Esophagus (tissue), 2 donors: ENCODE results near the gene AOAH. TPM values are rescaled to one million over a fixed set of nuclear protein-coding genes. Genes with fewer than 3 reads are reported as not detected.
"Not testable (repeated sequence)": the region's sequence is repeated elsewhere in the genome, so short reads cannot be mapped to it uniquely, and the experiment has no call there.

Experiments
- H3K27ac ChIP-seq, 2 donors: one replicate each; pipeline ENCODE4 v1.5.1; 2013; ENCODE audit warnings: low read depth in 2 of 2, mild to moderate bottlenecking in 2 of 2, inconsistent platforms in 1 of 2, low read length in 1 of 2, moderate library complexity in 1 of 2
- H3K27me3 ChIP-seq, 2 donors: one replicate each; pipeline ENCODE4 v1.6.1; 2013; ENCODE audit warnings: low read length in 2 of 2, control low read depth in 1 of 2, mild to moderate bottlenecking in 1 of 2; ENCODE audit not compliant: insufficient read depth in 2 of 2, control insufficient read depth in 1 of 2
- H3K36me3 ChIP-seq, 2 donors: one replicate each; pipeline ENCODE4 v1.6.1; 2013; ENCODE audit warnings: low read length in 1 of 2; ENCODE audit not compliant: control insufficient read depth in 2 of 2, insufficient read depth in 2 of 2
- H3K4me1 ChIP-seq, 2 donors: one replicate each; pipeline ENCODE4 v1.6.1; 2013; ENCODE audit warnings: low read length in 1 of 2; ENCODE audit not compliant: control insufficient read depth in 2 of 2, insufficient read depth in 2 of 2
- H3K4me3 ChIP-seq, 2 donors: one replicate each; pipeline ENCODE4 v1.5.1; 2013; ENCODE audit warnings: low read length in 2 of 2, mild to moderate bottlenecking in 2 of 2, low read depth in 1 of 2, moderate library complexity in 1 of 2
- H3K9me3 ChIP-seq, 2 donors: one replicate each; pipeline ENCODE4 v1.6.1; 2013; ENCODE audit warnings: mild to moderate bottlenecking in 2 of 2, low read depth in 1 of 2, low read length in 1 of 2, moderate library complexity in 1 of 2; ENCODE audit not compliant: control insufficient read depth in 2 of 2, insufficient read depth in 1 of 2
- WGBS, 2 donors: extraction: QIAGEN DNeasy Blood & Tissue Kit; methylation state at CpG; one replicate each; pipeline ENCODE4 v1.1.7; 2013; 5-methylcytosine and 5-hydroxymethylcytosine counted together
- polyA plus RNA-seq, 2 donors: library from polyadenylated mRNA; stranded (reverse); fragments of 200-250 nt; gene quantifications; one replicate each; pipeline ENCODE4 v1.2.3, GENCODE V29; 2013
- donor health status: healthy with polysubstance abuse.
- donor health status: Bipolar disorder and iron deficiency.

The AOAH gene
- polyA plus RNA-seq, 2 donors, result 0.71 to 1.7 TPM

DNA sequence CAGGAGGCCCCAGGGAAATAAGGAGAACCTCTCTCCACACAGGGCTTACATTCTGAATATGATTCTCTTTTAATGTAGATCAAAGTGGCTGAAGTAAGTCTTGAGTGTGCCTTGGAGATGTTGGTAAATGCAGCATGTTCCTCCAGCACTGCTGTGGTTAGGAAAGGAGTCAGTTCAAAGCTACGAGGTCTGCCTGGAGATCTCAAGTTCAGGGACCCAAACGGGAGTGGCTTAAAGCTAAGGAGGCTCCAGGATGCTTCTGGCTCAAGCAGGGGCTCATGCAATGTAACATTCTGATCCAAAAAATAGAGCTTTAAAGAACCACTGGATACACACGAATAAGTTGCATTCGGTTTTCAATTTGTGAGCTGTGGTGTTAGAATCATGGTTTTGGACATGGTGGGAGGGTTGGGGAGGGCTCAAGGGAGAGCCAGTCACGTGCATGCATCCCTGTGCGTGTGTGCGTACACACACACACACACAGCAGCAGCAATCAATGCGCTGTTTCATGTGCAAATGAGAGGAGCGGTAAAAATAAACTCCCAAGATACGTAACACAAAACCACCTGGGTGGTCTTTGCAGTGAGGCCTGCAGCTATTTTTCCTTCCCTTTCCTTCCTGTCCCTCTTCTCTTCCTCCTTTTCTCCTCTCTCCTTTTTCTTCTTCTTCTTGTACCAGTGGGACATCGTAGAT, 70.5 kb downstream of the AOAH start:
- 72 to 86% methylated on average over 11 of the region's 11 CpGs for WGBS, 2 donors
- Histone ChIP-seq H3K36me3 (no peaks in the 10 kb centered on the region), H3K27ac (no peak overlapping the region), H3K27me3 (no peaks in the 10 kb centered on the region), H3K9me3 (no peaks in the 10 kb centered on the region), H3K4me1 (no peaks in the 10 kb centered on the region), H3K4me3 (no peak overlapping the region)

DNA sequence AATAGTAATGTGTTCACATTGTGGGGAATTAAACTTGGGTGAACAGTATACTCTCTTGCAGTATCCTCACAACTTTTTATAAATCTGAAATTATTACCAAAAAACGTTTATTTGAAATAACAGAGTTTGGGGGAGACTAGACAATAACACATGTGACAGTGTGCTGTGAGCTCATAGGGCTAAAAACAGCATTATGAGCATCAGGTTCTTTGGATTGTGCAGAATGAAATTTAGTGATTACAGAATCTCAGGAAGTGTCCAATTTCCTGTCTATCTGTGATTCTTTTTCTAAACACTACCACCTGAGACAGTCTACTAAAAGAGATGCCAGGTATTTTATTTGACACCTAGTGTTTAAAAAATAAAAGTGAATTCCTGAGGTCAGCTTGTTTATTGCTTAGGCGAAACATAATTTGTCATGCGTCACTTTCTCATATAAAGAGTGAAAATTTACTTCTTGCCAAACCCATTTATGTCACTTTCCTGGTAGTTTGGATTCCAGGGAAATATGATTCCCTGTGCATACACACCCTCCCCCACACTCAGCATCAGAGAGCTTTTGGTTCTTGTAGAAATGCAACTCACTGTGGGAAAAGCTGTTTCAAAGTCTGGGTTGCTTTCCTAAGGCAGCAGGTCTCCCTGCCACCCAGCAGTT, 71.2 kb downstream of the AOAH start:
- WGBS, 2 donors, result 52 to 60% methylated on average over 3 of the region's 3 CpGs
- Histone ChIP-seq H3K27ac (no peak overlapping the region), H3K9me3 (no peaks in the 10 kb centered on the region), H3K4me1 (no peaks in the 10 kb centered on the region), H3K4me3 (no peak overlapping the region), H3K27me3 (no peaks in the 10 kb centered on the region), H3K36me3 (no peaks in the 10 kb centered on the region)

DNA sequence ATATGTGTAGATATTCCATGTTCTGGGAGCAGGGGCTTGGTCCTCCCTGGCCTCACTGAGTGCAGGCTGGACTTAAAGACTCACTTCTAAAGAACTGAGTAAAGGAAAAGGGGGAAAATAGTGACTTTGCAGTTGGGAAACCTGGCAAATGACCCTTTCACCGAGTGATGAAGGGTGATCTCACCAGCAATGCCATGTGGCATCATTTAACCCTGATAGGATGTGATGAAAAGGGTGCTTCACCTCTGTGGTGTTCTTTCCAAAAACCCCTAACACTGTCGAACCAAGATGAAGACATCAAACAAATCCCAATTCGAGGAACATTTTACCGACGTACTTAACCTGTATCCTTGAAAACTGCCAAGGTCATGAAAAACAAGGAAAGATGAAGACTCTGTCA, 71.9 kb downstream of the AOAH start:
- H3K4me1 ChIP-seq, result no peaks in the 10 kb centered on the region
- WGBS, 2 donors, result 83 to 87% methylated on average over 5 of the region's 5 CpGs
- H3K9me3 ChIP-seq, result no peaks in the 10 kb centered on the region
- H3K27me3 ChIP-seq, result no peaks in the 10 kb centered on the region
- H3K4me3 ChIP-seq, result no peak overlapping the region
- no peaks in the 10 kb centered on the region for H3K36me3 ChIP-seq
- H3K27ac ChIP-seq, result no peak overlapping the region

DNA sequence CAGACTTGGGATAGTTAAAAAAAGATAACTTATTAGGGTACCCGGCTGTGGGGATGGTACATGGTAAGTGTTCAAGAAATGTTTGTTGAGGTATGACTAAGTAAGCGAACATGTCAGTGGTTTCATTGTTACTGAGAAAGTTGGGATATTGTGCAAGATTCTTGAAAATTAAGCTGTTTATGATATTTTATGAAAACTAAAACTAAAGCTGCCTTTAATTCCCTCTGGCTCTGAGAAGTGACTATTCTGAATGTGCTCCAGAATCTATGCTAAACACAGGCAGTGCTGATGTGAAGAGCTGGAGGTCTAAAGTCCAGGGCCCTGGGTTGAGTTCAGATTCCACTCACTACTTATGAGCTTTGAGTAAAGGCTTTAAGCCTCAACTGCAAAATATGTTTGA, 72.9 kb downstream of the AOAH start:
- no peak overlapping the region for H3K27ac ChIP-seq
- no peaks in the 10 kb centered on the region for H3K4me1 ChIP-seq
- no peaks in the 10 kb centered on the region for H3K27me3 ChIP-seq
- H3K9me3 ChIP-seq, result no peaks in the 10 kb centered on the region
- H3K4me3 ChIP-seq, result no peak overlapping the region
- 54 to 71% methylated on average over 2 of the region's 2 CpGs for WGBS, 2 donors
- no peaks in the 10 kb centered on the region for H3K36me3 ChIP-seq

DNA sequence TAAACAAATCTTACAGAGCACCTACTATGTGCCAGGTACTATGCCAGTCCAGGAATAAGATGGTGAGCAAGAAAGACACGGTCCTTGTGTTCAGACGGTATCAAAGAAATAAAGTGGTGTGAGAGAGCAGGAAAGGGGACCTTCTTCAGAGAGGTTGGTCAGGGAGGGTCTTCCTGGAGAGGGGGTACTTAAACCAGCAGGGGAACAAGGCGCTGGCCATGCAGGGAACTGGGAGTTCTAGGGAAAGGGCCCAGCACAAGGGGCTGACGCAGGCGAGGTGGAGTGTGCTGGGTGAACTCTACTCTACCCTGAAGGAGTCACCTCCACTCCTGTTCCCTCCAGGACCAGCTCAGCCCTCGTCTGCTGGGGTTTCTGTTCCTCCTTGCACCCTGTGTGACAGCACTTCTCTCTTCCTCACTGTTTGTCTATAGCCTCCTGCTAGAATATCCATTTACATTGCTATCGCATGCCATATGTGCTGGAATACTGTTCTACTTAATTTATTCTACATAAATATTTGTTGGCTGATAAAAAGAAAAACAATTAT, 73.5 kb downstream of the AOAH start:
- H3K4me3 ChIP-seq, result no peak overlapping the region
- H3K4me1 ChIP-seq, result no peaks in the 10 kb centered on the region
- H3K27me3 ChIP-seq, result no peaks in the 10 kb centered on the region
- 78 to 83% methylated on average over 7 of the region's 7 CpGs for WGBS, 2 donors
- H3K9me3 ChIP-seq, result no peaks in the 10 kb centered on the region
- H3K27ac ChIP-seq, result no peak overlapping the region
- no peaks in the 10 kb centered on the region for H3K36me3 ChIP-seq

DNA sequence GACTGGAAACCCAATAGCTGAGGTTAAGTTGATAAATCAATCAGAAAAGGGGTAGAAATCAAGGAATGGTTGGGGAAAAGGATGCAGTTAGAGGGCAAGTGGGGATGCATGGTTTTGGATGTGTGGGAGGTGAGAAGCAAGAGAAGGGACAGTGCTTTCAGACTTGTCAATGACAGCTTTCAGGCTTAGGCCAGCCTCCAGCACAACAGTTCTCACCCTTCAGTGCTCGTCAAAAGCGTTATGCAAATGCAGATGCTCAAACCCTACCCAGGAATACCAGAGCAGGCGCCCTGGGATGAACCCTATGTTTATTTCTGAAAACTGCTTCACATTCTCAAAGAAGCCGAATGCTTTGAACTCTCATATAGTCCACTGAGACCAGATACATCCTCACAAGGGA, 74.0 kb downstream of the AOAH start:
- Histone ChIP-seq H3K36me3 (no peaks in the 10 kb centered on the region), H3K27me3 (no peaks in the 10 kb centered on the region), H3K4me3 (no peak overlapping the region), H3K27ac (no peak overlapping the region), H3K4me1 (no peaks in the 10 kb centered on the region), H3K9me3 (no peaks in the 10 kb centered on the region)
- 91 to 93% methylated on average over 4 of the region's 4 CpGs for WGBS, 2 donors

DNA sequence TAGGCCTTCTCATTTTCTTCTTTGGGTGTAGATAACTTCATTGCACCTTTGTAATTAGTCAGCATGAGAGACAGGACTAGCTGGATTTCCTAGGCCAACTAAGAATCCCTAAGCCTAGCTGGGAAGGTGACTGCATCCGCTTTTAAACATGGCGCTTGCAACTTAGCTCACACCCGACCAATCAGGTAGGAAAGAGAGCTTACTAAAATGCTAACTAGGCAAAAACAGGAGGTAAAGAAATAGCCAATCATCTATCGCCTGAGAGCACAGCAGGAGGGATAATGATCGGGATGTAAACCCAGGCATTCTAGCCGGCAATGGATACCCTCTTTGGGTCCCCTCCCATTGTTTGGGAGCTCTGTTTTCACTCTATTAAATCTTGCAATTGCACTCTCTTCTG, 75.0 kb downstream of the AOAH start:
- H3K27ac ChIP-seq, H3K27me3 ChIP-seq, H3K9me3 ChIP-seq, H3K36me3 ChIP-seq, H3K4me1 ChIP-seq, H3K4me3 ChIP-seq: not testable (repeated sequence)
- 94 to 95% methylated on average over 6 of the region's 6 CpGs for WGBS, 2 donors

DNA sequence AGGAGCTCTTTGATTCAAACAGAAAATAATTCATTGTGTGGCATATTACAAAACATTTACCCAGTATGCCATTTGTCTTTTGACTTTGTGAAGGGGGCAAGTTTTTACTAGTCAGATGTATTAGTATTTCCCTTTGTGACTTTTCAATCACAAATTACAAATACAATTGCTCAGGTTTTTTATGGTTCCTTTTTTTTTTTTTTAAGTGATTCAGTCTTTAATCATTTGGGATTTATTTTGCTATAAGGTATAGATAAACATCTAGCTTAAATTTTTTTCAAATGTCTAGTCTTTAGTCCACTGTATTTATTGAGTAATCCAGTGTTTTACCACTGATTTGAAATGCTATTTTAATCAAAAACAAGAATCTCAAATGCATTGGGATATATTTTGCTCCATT, 75.9 kb downstream of the AOAH start:
- H3K27me3 ChIP-seq, result no peaks in the 10 kb centered on the region
- H3K4me3 ChIP-seq, result no peak overlapping the region
- H3K4me1 ChIP-seq, result peaks cover 0 to 3% of the 10 kb centered on the region in 2 donors
- no peaks in the 10 kb centered on the region for H3K9me3 ChIP-seq
- H3K36me3 ChIP-seq, result no peaks in the 10 kb centered on the region
- no peak overlapping the region for H3K27ac ChIP-seq

DNA sequence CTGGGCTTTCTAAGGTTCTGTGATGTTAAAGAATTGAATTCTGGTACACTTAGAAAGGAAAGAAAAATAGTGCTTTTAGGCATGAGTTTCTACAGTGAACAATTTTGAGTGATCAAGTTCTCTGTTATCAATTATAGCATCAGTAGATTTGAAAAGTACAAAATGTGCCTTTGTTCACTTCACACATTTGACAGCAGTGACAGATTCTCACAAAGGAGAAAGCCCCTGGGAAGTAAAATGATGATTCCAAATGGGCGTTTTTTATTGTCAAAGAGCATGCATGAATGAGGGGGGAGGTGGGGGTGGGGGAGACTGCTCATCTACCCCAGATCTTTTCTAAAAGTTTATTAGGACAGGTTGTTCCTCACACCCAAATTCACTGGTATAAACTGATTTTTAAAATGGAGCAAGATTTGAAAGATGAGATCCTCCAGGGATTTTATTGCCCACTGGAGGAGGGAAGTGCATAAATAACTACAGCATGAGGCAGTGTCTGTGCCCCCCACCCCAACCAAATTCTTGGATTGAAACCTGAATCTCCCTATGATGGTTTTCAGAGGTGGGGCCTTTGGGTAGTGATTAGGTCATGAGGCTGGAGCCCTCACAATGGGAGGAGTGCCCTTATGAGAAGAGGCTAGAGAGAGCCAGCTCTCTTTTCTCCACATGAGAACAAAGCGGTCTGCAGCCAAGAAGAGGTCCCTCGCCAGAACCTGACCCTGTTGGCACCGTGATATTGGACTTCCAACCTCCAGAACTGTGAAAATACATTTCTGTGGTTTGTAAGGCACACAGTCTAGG, 79.5 kb downstream of the AOAH start:
- Histone ChIP-seq H3K4me1 (peaks cover 0 to 3% of the 10 kb centered on the region in 2 donors), H3K36me3 (no peaks in the 10 kb centered on the region), H3K4me3 (no peak overlapping the region), H3K9me3 (no peaks in the 10 kb centered on the region), H3K27me3 (no peaks in the 10 kb centered on the region), H3K27ac (no peak overlapping the region)
- WGBS, 2 donors, result 50 to 69% methylated on average over 4 of the region's 4 CpGs
